Common myeloid progenitor, CD34-positive (primary cell): ENCODE data around the gene ALDOA.

Source experiments
- CTCF ChIA-PET: fragments of 350-600 bp; sonication (Branson Sonifier 250); formaldehyde crosslinking; loops from one replicate; lab custom pipeline; 2021; ENCODE audit warnings: antibody characterized with exemption; lab: Charles Lee
- POLR2A ChIA-PET: fragments of 350-600 bp; sonication (Branson Sonifier 250); formaldehyde crosslinking; loops from one replicate; lab custom pipeline; 2021; ENCODE audit warnings: antibody characterized with exemption; lab: Charles Lee
- DNase-seq, 3 donors: peaks; one replicate each; pipeline versions ENCODE4 v3.0.0 to v3.0.0-alpha.2; 2013
- H3K27ac ChIP-seq, 2 experiments: 1 replicate in 1 of 2; 2 replicates in 1 of 2; pipeline ENCODE4 v1.7.0; 2013; ENCODE audit warnings: inconsistent platforms in 2 of 2, low read length in 2 of 2, mild to moderate bottlenecking in 2 of 2, low read depth in 1 of 2, moderate library complexity in 1 of 2; ENCODE audit not compliant: severe bottlenecking in 2 of 2, insufficient read depth in 1 of 2, poor library complexity in 1 of 2
- H3K27me3 ChIP-seq, 5 experiments: replicated peaks in 2 of 5; 1 replicate in 3 of 5; 2 replicates in 2 of 5; pipeline versions ENCODE4 v1.6.1 to v1.7.0; 2013; ENCODE audit warnings: low read length in 4 of 5, mild to moderate bottlenecking in 2 of 5, moderate library complexity in 2 of 5, inconsistent platforms in 1 of 5; ENCODE audit not compliant: insufficient read depth in 5 of 5, control insufficient read depth in 4 of 5
- H3K36me3 ChIP-seq, 4 experiments: 1 replicate in 2 of 4; 2 replicates in 2 of 4; pipeline versions ENCODE4 v1.6.1 to v1.7.0; 2013; ENCODE audit warnings: low read length in 3 of 4, control low read depth in 1 of 4, mild to moderate bottlenecking in 1 of 4; ENCODE audit not compliant: control insufficient read depth in 4 of 4, insufficient read depth in 4 of 4
- H3K4me1 ChIP-seq, 4 experiments: 1 replicate in 3 of 4; 2 replicates in 1 of 4; pipeline versions ENCODE4 v1.6.1 to v1.7.1; 2013; ENCODE audit warnings: low read length in 3 of 4, mild to moderate bottlenecking in 3 of 4, control low read depth in 1 of 4, inconsistent platforms in 1 of 4, moderate library complexity in 1 of 4; ENCODE audit not compliant: control insufficient read depth in 4 of 4, insufficient read depth in 4 of 4; ENCODE audit errors: control extremely low read depth in 1 of 4
- H3K4me3 ChIP-seq, 7 experiments: 1 replicate in 4 of 7; 2 replicates in 3 of 7; pipeline versions ENCODE4 v1.5.1 to v1.7.0; 2013; ENCODE audit warnings: mild to moderate bottlenecking in 7 of 7, low read length in 6 of 7, moderate library complexity in 6 of 7, inconsistent platforms in 2 of 7, low read depth in 2 of 7, control low read depth in 1 of 7; ENCODE audit not compliant: insufficient read depth in 4 of 7, control insufficient read depth in 1 of 7; ENCODE audit errors: extremely low read depth in 1 of 7
- H3K9me3 ChIP-seq, 5 experiments: 1 replicate in 4 of 5; 2 replicates in 1 of 5; pipeline versions ENCODE4 v1.6.1 to v1.7.1; 2013; ENCODE audit warnings: low read length in 4 of 5, mild to moderate bottlenecking in 2 of 5, inconsistent platforms in 1 of 5, low read depth in 1 of 5, moderate library complexity in 1 of 5; ENCODE audit not compliant: control insufficient read depth in 4 of 5, insufficient read depth in 2 of 5; ENCODE audit errors: control extremely low read depth in 1 of 5
- WGBS: methylation state at CpG from one replicate; pipeline ENCODE4 v1.1.5; 2013; ENCODE audit not compliant: insufficient coverage; 5-methylcytosine and 5-hydroxymethylcytosine counted together

ALDOA gene

GRCh38 chr16:30084096-30084815 lies 18.7 kb downstream of the ALDOA start:
- H3K4me1 ChIP-seq: no peaks in the 10 kb centered on the region
- no peak overlapping the region for H3K4me3 ChIP-seq
- no peaks in the 10 kb centered on the region for H3K27me3 ChIP-seq
- ChIA-PET CTCF (interaction anchor here (1.3 kb wide), 1 partner anchor 8 kb away, joined by 4 read pairs; the partner anchor contains the start of gene PPP4C), POLR2A (no interaction called here)
- no peaks in the 10 kb centered on the region for H3K9me3 ChIP-seq
- WGBS: 98% methylated on average over 13 of the region's 18 CpGs
- H3K36me3 ChIP-seq: peaks cover 15 to 59% (median 46%) of the 10 kb centered on the region in 4 experiments
- DNase-seq: no peak
- no peak overlapping the region for H3K27ac ChIP-seq

GRCh38 chr16:30084816-30085159 lies 19.2 kb downstream of the ALDOA start:
- no peak for DNase-seq
- Histone ChIP-seq H3K4me3 (no peak overlapping the region), H3K36me3 (peaks cover 15 to 54% (median 42%) of the 10 kb centered on the region in 4 experiments), H3K4me1 (peaks cover 0 to under 1% (median under 1%) of the 10 kb centered on the region in 4 experiments), H3K27me3 (no peaks in the 10 kb centered on the region), H3K9me3 (no peaks in the 10 kb centered on the region), H3K27ac (peak overlapping the region in 1 of 2 experiments; percentile 34)
- WGBS: 91% methylated on average over 13 of the region's 17 CpGs
- ChIA-PET CTCF (interaction anchor here (0.7 to 1.3 kb wide), 2 partner anchors 8 to 19 kb away, joined by 3 to 4 read pairs; partner anchors contain the start of genes ALDOA and PPP4C), POLR2A (no interaction called here)

GRCh38 chr16:30085247-30085646 lies 19.7 kb downstream of the ALDOA start:
- no peak for DNase-seq
- POLR2A ChIA-PET: no interaction called here
- Histone ChIP-seq H3K4me3 (no peak overlapping the region), H3K27ac (peak overlapping the region in 1 of 2 experiments; percentile 34), H3K9me3 (no peaks in the 10 kb centered on the region), H3K4me1 (peaks cover 0 to 5% (median 2%) of the 10 kb centered on the region in 4 experiments), H3K27me3 (no peaks in the 10 kb centered on the region), H3K36me3 (peaks cover 15 to 50% (median 40%) of the 10 kb centered on the region in 4 experiments)
- CTCF ChIA-PET: interaction anchor here (0.7 to 1.3 kb wide), 2 partner anchors 9 to 20 kb away, joined by 3 to 4 read pairs; partner anchors contain the start of genes ALDOA and PPP4C
- WGBS: 100% methylated on average over 3 of the region's 3 CpGs

DNA sequence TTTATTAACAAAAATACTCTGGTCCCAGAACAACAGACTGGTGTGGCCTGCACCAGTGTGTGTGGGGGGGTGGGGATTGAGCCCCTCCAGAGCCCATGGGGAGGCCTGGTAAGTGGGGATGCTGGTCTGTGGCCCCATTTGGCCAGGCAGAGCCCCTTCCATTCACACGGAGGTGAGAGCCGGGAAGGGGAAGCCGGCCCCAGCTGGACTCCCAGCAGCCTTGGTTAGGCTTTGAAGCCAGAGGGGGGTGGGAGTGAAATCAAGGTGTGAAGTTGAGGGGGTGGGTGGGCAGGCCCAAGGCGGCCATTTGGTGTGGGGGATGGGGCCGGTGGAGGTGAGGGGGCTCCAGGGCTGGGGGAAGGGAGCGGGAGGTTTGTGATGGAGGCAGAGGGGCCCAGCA lies 20.3 kb downstream of the ALDOA start:
- no peak overlapping the region for H3K4me3 ChIP-seq
- no peaks in the 10 kb centered on the region for H3K9me3 ChIP-seq
- H3K27me3 ChIP-seq: no peaks in the 10 kb centered on the region
- ChIA-PET CTCF (interaction anchor here (11.3 kb wide), 1 partner anchor 12 kb away, joined by 235 read pairs; the partner anchor contains the start of genes ALDOA and PPP4C), POLR2A (no interaction called here)
- WGBS: 100% methylated on average over 3 of the region's 6 CpGs
- H3K27ac ChIP-seq: no peak overlapping the region
- H3K36me3 ChIP-seq: peaks cover 14 to 46% (median 37%) of the 10 kb centered on the region in 4 experiments
- no peak for DNase-seq
- peaks cover 0 to 11% (median 8%) of the 10 kb centered on the region in 4 experiments for H3K4me1 ChIP-seq

- H3K9me3 ChIP-seq: no peaks in the 10 kb centered on the region
- H3K4me3 ChIP-seq: no peak overlapping the region
- ChIA-PET CTCF (interaction anchor here (11.3 kb wide), 1 partner anchor 13 kb away, joined by 235 read pairs; the partner anchor contains the start of genes ALDOA and PPP4C), POLR2A (no interaction called here)
- peak overlapping the region in 1 of 2 experiments; percentile 14 for H3K27ac ChIP-seq
- H3K4me1 ChIP-seq: peaks cover 0 to 18% (median 14%) of the 10 kb centered on the region in 4 experiments
- no peak for DNase-seq
- H3K36me3 ChIP-seq: peaks cover 10 to 39% (median 31%) of the 10 kb centered on the region in 4 experiments
- no peaks in the 10 kb centered on the region for H3K27me3 ChIP-seq
- WGBS: 92% methylated on average over 18 of the region's 27 CpGs
Measured at GRCh38 chr16:30086291-30087140, 21.0 kb downstream of the ALDOA start.

- Histone ChIP-seq H3K9me3 (no peaks in the 10 kb centered on the region), H3K27me3 (no peaks in the 10 kb centered on the region), H3K27ac (no peak overlapping the region), H3K36me3 (peaks cover 10 to 35% (median 28%) of the 10 kb centered on the region in 4 experiments), H3K4me1 (peaks cover 0 to 24% (median 20%) of the 10 kb centered on the region in 4 experiments), H3K4me3 (no peak overlapping the region)
- CTCF ChIA-PET: interaction anchor here (1.2 to 11.3 kb wide), 3 partner anchors 14 to 45 kb away, joined by 3 to 235 read pairs (median 54); partner anchors contain the start of genes ALDOA, GDPD3 and PPP4C
- peak in 2 of 3 donors; percentile 67 to 68 for DNase-seq
- WGBS: 82% methylated on average over 11 of the region's 11 CpGs
- POLR2A ChIA-PET: no interaction called here
Measured at GRCh38 chr16:30087181-30087898, 21.8 kb downstream of the ALDOA start.
